OCI-LY1 (cell line): ENCODE results near the gene IGF1R.

Experiments used
- CTCF ChIP-seq: fragments of 200-600 bp; sonication (generic), shearing (Covaris generic); IDR thresholded peaks from 2 replicates; pipeline ENCODE4 v1.5.1; 2017; ENCODE audit warnings: mild to moderate bottlenecking, antibody characterized with exemption, low read length, moderate library complexity, mixed read lengths
- EZH2 ChIP-seq: fragments of 200-600 bp; sonication (generic), shearing (Covaris generic); IDR thresholded peaks from 2 replicates; pipeline ENCODE4 v1.8.0; 2017; ENCODE audit warnings: borderline replicate concordance, mixed run types, mild to moderate bottlenecking, antibody characterized with exemption, low read length, moderate library complexity, mixed read lengths

- TF ChIP-seq CTCF (no peak), EZH2 (no peak)
Observed at GRCh38 chr15:98723195-98723594, 74.9 kb downstream of the IGF1R start.
